Mesenchymal stem cell (in vitro differentiated cells and primary cell): ENCODE data around the gene FGF4.

Experiments used
- DNase-seq: peaks from one replicate; pipeline ENCODE4 v3.0.0-alpha.2; 2013
- H2AFZ ChIP-seq: one replicate; pipeline ENCODE4 v1.6.1; 2013; ENCODE audit warnings: low read depth, mild to moderate bottlenecking, control low read depth, inconsistent platforms, low read length, moderate library complexity
- H2AK5ac ChIP-seq: 2 replicates; pipeline ENCODE4 v1.6.1; 2013; ENCODE audit warnings: low read length, moderate library complexity, mild to moderate bottlenecking, inconsistent platforms; ENCODE audit not compliant: severe bottlenecking
- H2BK120ac ChIP-seq: one replicate; pipeline ENCODE4 v1.6.1; 2013; ENCODE audit warnings: low read depth, mild to moderate bottlenecking, inconsistent platforms, low read length, moderate library complexity
- H2BK12ac ChIP-seq, 2 experiments: one replicate each; pipeline ENCODE4 v1.6.1; 2013; ENCODE audit warnings: inconsistent platforms in 2 of 2, low read length in 2 of 2, mild to moderate bottlenecking in 2 of 2, moderate library complexity in 2 of 2, control low read depth in 1 of 2
- H2BK15ac ChIP-seq: one replicate; pipeline ENCODE4 v1.6.1; 2013; ENCODE audit warnings: mild to moderate bottlenecking, low read depth, inconsistent platforms; ENCODE audit not compliant: poor library complexity, severe bottlenecking
- H2BK5ac ChIP-seq: 2 replicates; pipeline ENCODE4 v1.6.1; 2013; ENCODE audit warnings: low read depth, mild to moderate bottlenecking, low read length, control low read depth, inconsistent platforms; ENCODE audit not compliant: poor library complexity, severe bottlenecking
- H3K14ac ChIP-seq, 2 experiments: one replicate each; pipeline ENCODE4 v1.6.1; 2013; ENCODE audit warnings: inconsistent platforms in 2 of 2, low read length in 2 of 2, control low read depth in 1 of 2, mild to moderate bottlenecking in 1 of 2, moderate library complexity in 1 of 2
- H3K18ac ChIP-seq, 2 experiments: one replicate each; pipeline ENCODE4 v1.6.1; 2013; ENCODE audit warnings: inconsistent platforms in 2 of 2, low read length in 2 of 2, control low read depth in 1 of 2, low read depth in 1 of 2, mild to moderate bottlenecking in 1 of 2
- H3K23ac ChIP-seq, 2 experiments: one replicate each; pipeline ENCODE4 v1.6.1; 2013; ENCODE audit warnings: inconsistent platforms in 2 of 2, low read length in 2 of 2, mild to moderate bottlenecking in 2 of 2, moderate library complexity in 2 of 2, control low read depth in 1 of 2
- H3K27ac ChIP-seq: 2 replicates; pipeline ENCODE4 v1.5.1; 2013; ENCODE audit warnings: mild to moderate bottlenecking, moderate library complexity, low read length, control low read depth, inconsistent platforms; ENCODE audit not compliant: poor library complexity, severe bottlenecking
- H3K27me3 ChIP-seq, 2 experiments: 2 replicates each; pipeline versions ENCODE4 v1.6.1 to v1.7.0; 2013; ENCODE audit warnings: low read length in 2 of 2, mild to moderate bottlenecking in 2 of 2, moderate library complexity in 2 of 2, control low read depth in 1 of 2, inconsistent platforms in 1 of 2; ENCODE audit not compliant: control insufficient read depth in 1 of 2, insufficient read depth in 1 of 2
- H3K36me3 ChIP-seq, 2 experiments: 2 replicates each; pipeline versions ENCODE4 v1.6.1 to v1.7.0; 2013; ENCODE audit warnings: low read length in 2 of 2, control low read depth in 1 of 2, inconsistent platforms in 1 of 2, low read depth in 1 of 2, mild to moderate bottlenecking in 1 of 2; ENCODE audit not compliant: insufficient read depth in 2 of 2, control insufficient read depth in 1 of 2
- H3K4ac ChIP-seq, 2 experiments: one replicate each; pipeline ENCODE4 v1.6.1; 2013; ENCODE audit warnings: inconsistent platforms in 2 of 2, low read length in 2 of 2, mild to moderate bottlenecking in 2 of 2, moderate library complexity in 2 of 2, control low read depth in 1 of 2, low read depth in 1 of 2
- H3K4me1 ChIP-seq: 2 replicates; pipeline ENCODE4 v1.6.1; 2013; ENCODE audit warnings: low read depth, low read length, control low read depth; ENCODE audit not compliant: control insufficient read depth, insufficient read depth
- H3K4me2 ChIP-seq: 2 replicates; pipeline ENCODE4 v1.6.1; 2013; ENCODE audit warnings: low read length, mild to moderate bottlenecking, inconsistent platforms; ENCODE audit not compliant: poor library complexity, severe bottlenecking
- H3K4me3 ChIP-seq, 2 experiments: 2 replicates each; pipeline versions ENCODE4 v1.5.1 to v1.7.0; 2013; ENCODE audit warnings: low read length in 2 of 2, mild to moderate bottlenecking in 2 of 2, control low read depth in 1 of 2, low read depth in 1 of 2; ENCODE audit not compliant: insufficient read depth in 1 of 2
- H3K79me1 ChIP-seq: replicated peaks from 2 replicates; pipeline ENCODE4 v1.6.1; 2013; ENCODE audit warnings: mild to moderate bottlenecking, control low read depth, low read length, inconsistent platforms; ENCODE audit not compliant: poor library complexity, severe bottlenecking
- H3K9ac ChIP-seq: 2 replicates; pipeline ENCODE4 v1.7.0; 2013; ENCODE audit warnings: mild to moderate bottlenecking, low read length, moderate library complexity
- H3K9me3 ChIP-seq: 2 replicates; pipeline ENCODE4 v1.7.0; 2013; ENCODE audit warnings: mild to moderate bottlenecking, low read length; ENCODE audit not compliant: control insufficient read depth
- H4K8ac ChIP-seq: one replicate; pipeline ENCODE4 v1.6.1; 2013; ENCODE audit warnings: inconsistent platforms, mild to moderate bottlenecking, low read length, moderate library complexity
- H4K91ac ChIP-seq: one replicate; pipeline ENCODE4 v1.6.1; 2013; ENCODE audit warnings: mild to moderate bottlenecking, low read length, inconsistent platforms
- WGBS: methylation state at CpG from one replicate; pipeline ENCODE4 v1.1.7; 2013; ENCODE audit warnings: mixed read lengths; 5-methylcytosine and 5-hydroxymethylcytosine counted together

FGF4 gene

GRCh38 chr11:69726481-69726880 lies 48.7 kb downstream of the FGF4 start:
- Histone ChIP-seq H2BK120ac (no peak overlapping the region), H3K4me3 (no peak overlapping the region), H3K4ac (no peak overlapping the region), H4K8ac (no peak overlapping the region), H3K4me2 (no peak overlapping the region), H2BK15ac (no peak overlapping the region), H3K4me1 (peaks cover 8% of the 10 kb centered on the region), H3K23ac (no peak overlapping the region), H3K9ac (no peak overlapping the region), H3K27ac (no peak overlapping the region), H2BK5ac (no peak overlapping the region), H3K9me3 (no peaks in the 10 kb centered on the region), H3K27me3 (peaks cover 11 to 81% of the 10 kb centered on the region in 2 experiments), H3K14ac (no peak overlapping the region), H3K18ac (peak overlapping the region in 1 of 2 experiments; percentile 4), H3K36me3 (no peaks in the 10 kb centered on the region), H4K91ac (no peak overlapping the region), H2AK5ac (no peak overlapping the region), H3K79me1 (no peaks in the 10 kb centered on the region), H2BK12ac (no peak overlapping the region), H2AFZ (no peak overlapping the region)
- DNase-seq = no peak
- WGBS = 83% methylated on average over 18 of the region's 18 CpGs

DNA sequence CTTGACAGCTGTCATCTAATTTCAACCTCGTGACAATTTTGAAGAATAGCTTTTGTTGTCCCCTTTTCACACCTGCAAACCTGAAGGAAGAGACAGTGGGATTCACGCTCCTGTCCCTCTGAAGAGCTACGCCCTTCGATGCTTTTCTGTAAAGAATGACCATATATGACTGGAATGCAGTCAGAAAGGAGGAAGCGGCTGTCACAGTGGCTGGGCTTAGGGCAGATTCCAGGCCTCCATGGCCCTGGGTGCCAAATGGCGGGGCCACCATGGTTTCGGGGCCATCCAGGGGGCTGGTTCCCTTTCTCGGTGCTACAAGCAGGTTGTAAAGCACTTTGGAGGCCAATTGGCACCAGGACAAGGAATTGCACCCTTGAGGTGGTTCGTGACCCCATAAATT lies 49.1 kb downstream of the FGF4 start:
- Histone ChIP-seq H3K36me3 (no peaks in the 10 kb centered on the region), H3K9ac (no peak overlapping the region), H3K4me2 (no peak overlapping the region), H2AK5ac (no peak overlapping the region), H3K14ac (no peak overlapping the region), H4K8ac (no peak overlapping the region), H3K79me1 (no peaks in the 10 kb centered on the region), H4K91ac (no peak overlapping the region), H3K18ac (peak overlapping the region in 1 of 2 experiments; percentile 4), H3K4ac (no peak overlapping the region), H2BK5ac (no peak overlapping the region), H3K27ac (no peak overlapping the region), H2BK15ac (no peak overlapping the region), H2BK12ac (no peak overlapping the region), H3K4me3 (no peak overlapping the region), H3K23ac (no peak overlapping the region), H3K9me3 (no peaks in the 10 kb centered on the region), H3K4me1 (peaks cover 8% of the 10 kb centered on the region), H2BK120ac (no peak overlapping the region), H2AFZ (no peak overlapping the region), H3K27me3 (peaks cover 16 to 85% of the 10 kb centered on the region in 2 experiments)
- WGBS = 55% methylated on average over 9 of the region's 9 CpGs
- no peak for DNase-seq

- no peak for DNase-seq
- Histone ChIP-seq H3K18ac (no peak overlapping the region), H3K14ac (no peak overlapping the region), H2BK12ac (no peak overlapping the region), H4K91ac (no peak overlapping the region), H4K8ac (peak overlapping the region; percentile 47), H3K36me3 (no peaks in the 10 kb centered on the region), H2AFZ (no peak overlapping the region), H3K27me3 (peaks cover 48 to 92% of the 10 kb centered on the region in 2 experiments), H3K79me1 (no peaks in the 10 kb centered on the region), H2BK120ac (no peak overlapping the region), H3K4ac (no peak overlapping the region), H3K9me3 (no peaks in the 10 kb centered on the region), H3K4me3 (peak overlapping the region in 1 of 2 experiments; percentile 38), H3K4me2 (no peak overlapping the region), H3K9ac (no peak overlapping the region), H3K23ac (no peak overlapping the region), H3K27ac (no peak overlapping the region), H3K4me1 (peaks cover 10% of the 10 kb centered on the region), H2AK5ac (no peak overlapping the region), H2BK5ac (no peak overlapping the region), H2BK15ac (no peak overlapping the region)
- 73% methylated on average over 9 of the region's 9 CpGs for WGBS
These were observed 53.4 kb downstream of the FGF4 start for GRCh38 chr11:69721745-69722144.

DNA sequence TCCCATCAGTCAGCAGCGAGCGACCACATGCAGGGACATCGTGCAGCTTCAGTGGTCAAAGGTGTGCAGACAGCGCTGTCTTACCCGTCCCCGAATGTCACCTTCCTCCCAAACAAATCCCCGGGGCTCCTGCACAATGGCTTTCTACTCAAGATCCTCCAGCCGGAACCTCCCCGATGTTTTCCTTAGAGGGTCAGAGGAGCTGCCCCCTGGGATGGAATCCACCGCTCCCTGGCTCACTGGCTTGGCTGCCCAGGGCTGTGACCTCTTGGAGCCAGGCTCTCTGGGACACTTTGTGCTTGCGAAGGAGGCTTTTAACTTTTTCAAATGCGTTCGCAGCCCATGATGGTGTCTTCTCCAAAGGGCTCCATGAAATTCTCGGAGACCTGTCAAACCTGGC lies 54.0 kb downstream of the FGF4 start:
- no peak for DNase-seq
- Histone ChIP-seq H4K91ac (no peak overlapping the region), H3K27ac (no peak overlapping the region), H4K8ac (no peak overlapping the region), H2BK15ac (no peak overlapping the region), H3K14ac (no peak overlapping the region), H3K36me3 (no peaks in the 10 kb centered on the region), H3K9me3 (no peaks in the 10 kb centered on the region), H3K79me1 (no peaks in the 10 kb centered on the region), H3K4me3 (no peak overlapping the region), H2BK12ac (no peak overlapping the region), H3K4ac (no peak overlapping the region), H3K4me2 (no peak overlapping the region), H3K4me1 (peaks cover 3% of the 10 kb centered on the region), H2BK120ac (no peak overlapping the region), H2BK5ac (no peak overlapping the region), H3K18ac (no peak overlapping the region), H3K9ac (no peak overlapping the region), H2AK5ac (no peak overlapping the region), H3K27me3 (peaks cover 53 to 91% of the 10 kb centered on the region in 2 experiments), H3K23ac (no peak overlapping the region), H2AFZ (no peak overlapping the region)
- WGBS = 77% methylated on average over 14 of the region's 14 CpGs
